Esophagus mucosa (tissue), 1 donor: ENCODE results near the gene CEACAM21. TPM values are rescaled to one million over a fixed set of nuclear protein-coding genes. Genes with fewer than 3 reads are reported as not detected.
"Not testable (repeated sequence)": the region's sequence is repeated elsewhere in the genome, so short reads cannot be mapped to it uniquely, and the experiment has no call there.

Experiments
- ATAC-seq: fragments of 200-7000 bp; cut with Tn5 transposase; one replicate; pipeline ENCODE4 v1.9.1; 2020
- total RNA-seq: library from RNA; stranded (reverse); gene quantifications from one replicate; pipeline ENCODE4 v1.2.4, GENCODE V29; 2023
- donor health status: DM: yes; HTN: yes; CAD: no.

The CEACAM21 gene
- total RNA-seq, 1 donor from 2014 or later: 2.0 TPM

GRCh38 chr19:41549884-41550283 lies 26.1 kb upstream of the CEACAM21 start:
- no peak for ATAC-seq

- ATAC-seq: no peak
Measured at GRCh38 chr19:41551212-41551610, 24.8 kb upstream of the CEACAM21 start.

- no peak for ATAC-seq
Measured at GRCh38 chr19:41551711-41552110, 24.3 kb upstream of the CEACAM21 start.

- no peak for ATAC-seq
Measured at GRCh38 chr19:41552558-41552957, 23.4 kb upstream of the CEACAM21 start.

GRCh38 chr19:41553804-41554203 lies 22.2 kb upstream of the CEACAM21 start:
- no peak for ATAC-seq

- no peak for ATAC-seq
Measured at GRCh38 chr19:41554907-41555306, 21.1 kb upstream of the CEACAM21 start.

- no peak for ATAC-seq
Measured at GRCh38 chr19:41555748-41556147, 20.2 kb upstream of the CEACAM21 start.

- ATAC-seq: peak; percentile 26
Measured at GRCh38 chr19:41563854-41564514, 12.0 kb upstream of the CEACAM21 start.

GRCh38 chr19:41564515-41565378 lies 11.2 kb upstream of the CEACAM21 start:
- ATAC-seq: peak; percentile 26

GRCh38 chr19:41565379-41565720 lies 10.6 kb upstream of the CEACAM21 start:
- no peak for ATAC-seq

- ATAC-seq: no peak
Measured at GRCh38 chr19:41566001-41566400, 10.0 kb upstream of the CEACAM21 start.

GRCh38 chr19:41569481-41570150 lies 6.3 kb upstream of the CEACAM21 start:
- ATAC-seq: peak; percentile 19

- ATAC-seq: peak; percentile 8
Measured at GRCh38 chr19:41570179-41570578, 5.8 kb upstream of the CEACAM21 start.

- peak; percentile 90 for ATAC-seq
Measured at GRCh38 chr19:41570639-41571112, 5.3 kb upstream of the CEACAM21 start.

GRCh38 chr19:41577144-41577830 lies 1.3 kb downstream of the CEACAM21 start:
- ATAC-seq: no peak

- ATAC-seq: no peak
Measured at GRCh38 chr19:41577833-41578232, 1.9 kb downstream of the CEACAM21 start.

GRCh38 chr19:41578886-41579285 lies 2.9 kb downstream of the CEACAM21 start:
- no peak for ATAC-seq

GRCh38 chr19:41581068-41581467 lies 5.1 kb downstream of the CEACAM21 start:
- not testable (repeated sequence) for ATAC-seq

GRCh38 chr19:41582577-41583182 lies 6.7 kb downstream of the CEACAM21 start:
- ATAC-seq: not testable (repeated sequence)

- ATAC-seq: no peak
Measured at GRCh38 chr19:41584260-41584810, 8.4 kb downstream of the CEACAM21 start.

- ATAC-seq: no peak
Measured at GRCh38 chr19:41584931-41585330, 9.0 kb downstream of the CEACAM21 start.

- ATAC-seq: peak; percentile 14
Measured at GRCh38 chr19:41586064-41586463, 10.1 kb downstream of the CEACAM21 start.
